NCI-H2107 (cell line): Measurements from ENCODE around the gene RALGAPB.

Source experiments
- DNase-seq: peaks from one replicate; lab custom pipeline; 2025; lab: John Stamatoyannopoulos, UW

RALGAPB gene

DNA sequence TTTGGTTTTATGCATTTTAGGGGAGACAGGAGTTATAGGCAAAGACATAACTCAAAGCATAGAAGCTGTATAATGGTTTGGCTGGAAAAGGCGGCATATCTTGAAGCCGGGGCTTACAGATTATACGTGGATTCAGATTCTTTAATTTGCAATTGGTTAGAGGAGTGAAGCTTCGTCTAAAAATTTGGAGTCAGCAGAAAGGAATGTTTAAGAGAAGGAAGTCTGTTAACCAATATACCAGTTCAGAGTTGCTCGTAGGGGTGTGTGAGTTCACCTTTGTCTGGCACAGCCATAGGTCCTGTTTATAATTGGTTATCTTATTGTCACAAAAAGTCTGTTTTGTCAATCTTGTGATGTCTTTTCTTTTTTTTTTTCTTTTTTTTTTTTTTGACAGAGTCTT, 137.9 kb downstream of the RALGAPB start:
- no peak for DNase-seq

DNA sequence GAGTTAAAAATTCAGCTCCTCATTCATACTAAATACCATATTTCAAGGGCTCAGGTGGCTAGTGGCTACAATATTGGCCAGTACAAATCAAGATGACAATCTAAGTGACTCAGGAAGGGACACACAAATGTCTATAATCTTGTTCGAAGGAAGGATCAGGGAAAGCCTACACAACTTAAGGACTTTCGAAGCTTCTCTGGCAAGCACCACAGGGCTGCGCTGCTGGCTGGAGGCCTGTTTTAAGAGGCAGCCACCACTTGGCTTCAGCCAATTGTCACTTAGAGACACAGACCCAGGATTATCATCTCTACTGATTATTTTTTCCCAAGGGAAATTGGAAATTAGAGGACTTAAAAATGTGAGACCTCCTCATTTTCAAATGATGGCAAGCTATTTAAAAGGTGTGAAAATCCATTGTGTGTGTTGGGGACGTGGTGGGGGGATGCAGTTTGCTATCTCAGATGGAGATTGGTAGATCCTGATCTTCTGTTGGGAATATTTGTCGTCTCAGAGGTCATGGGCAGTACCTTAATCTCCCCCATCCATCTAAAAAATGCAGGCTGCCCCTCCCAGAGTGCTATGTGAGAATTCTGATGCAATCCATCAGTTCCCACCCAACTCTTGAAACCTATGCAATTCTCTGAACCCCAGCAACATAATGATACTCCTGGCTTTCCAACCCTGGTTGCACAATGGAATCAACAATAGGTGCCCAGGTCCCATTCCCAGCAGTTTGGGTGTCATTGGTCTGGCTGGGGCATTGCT, 140.3 kb downstream of the RALGAPB start:
- DNase-seq = no peak

DNA sequence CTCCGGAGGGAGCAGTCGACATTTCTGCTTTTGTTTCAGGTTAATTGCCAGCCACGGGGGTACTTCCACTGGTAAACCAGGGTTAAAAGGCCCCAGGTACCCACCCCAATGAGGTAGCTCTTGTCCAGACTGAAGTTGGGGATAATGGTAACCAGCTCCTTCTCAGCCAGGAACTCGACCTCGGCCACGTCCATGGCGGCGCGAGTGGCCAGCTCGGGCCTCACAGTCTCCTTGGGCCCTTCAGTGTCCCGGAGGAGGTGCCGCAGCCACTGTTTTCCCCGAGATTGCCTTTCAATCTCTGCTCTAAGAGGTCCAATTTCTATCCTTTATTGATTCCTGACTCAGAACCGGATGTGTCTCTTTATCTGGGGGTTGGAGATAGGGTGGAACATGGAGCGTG, 142.6 kb downstream of the RALGAPB start:
- DNase-seq = no peak

- DNase-seq = no peak
Measured at GRCh38 chr20:38616457-38616856, 143.8 kb downstream of the RALGAPB start.

DNA sequence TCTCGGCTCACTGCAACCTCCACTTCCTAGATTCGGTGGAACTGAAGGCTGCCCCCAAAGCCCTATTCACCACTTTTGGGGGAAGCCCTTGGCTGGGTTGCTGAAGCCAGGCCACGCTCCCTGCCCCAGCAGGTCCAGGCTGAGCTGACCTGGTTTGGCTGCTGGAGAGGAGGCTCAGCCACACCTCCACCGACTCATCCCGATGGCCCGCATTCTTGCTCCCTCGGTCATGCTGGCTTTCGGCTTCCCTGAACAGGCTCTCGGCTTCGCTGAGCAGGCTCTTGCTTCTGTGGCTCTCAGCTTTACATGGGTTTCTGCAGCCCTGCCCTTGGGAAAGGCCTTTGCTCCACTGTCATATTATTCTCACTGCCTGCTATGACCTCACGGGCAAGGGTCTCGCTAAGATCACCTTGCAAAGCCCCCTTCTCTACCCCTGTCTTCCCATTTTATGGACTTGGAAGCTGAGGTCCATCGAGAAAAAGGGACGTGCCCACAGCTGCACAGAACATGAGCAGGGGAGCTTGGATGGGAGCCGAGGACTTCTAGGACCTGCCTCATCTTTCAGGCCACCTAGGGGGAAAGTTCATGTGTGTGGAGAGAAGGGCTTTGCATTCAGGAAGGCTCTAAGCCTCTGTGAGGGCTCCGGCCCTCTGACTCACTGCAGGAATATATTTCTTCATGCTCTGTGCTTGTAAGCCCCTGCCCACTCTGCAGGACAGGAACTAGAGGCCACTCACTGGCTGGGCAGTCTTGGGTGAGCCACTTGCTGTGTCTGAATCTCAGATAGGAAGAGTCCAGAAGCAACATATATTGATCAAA, 144.6 kb downstream of the RALGAPB start:
- no peak for DNase-seq

DNA sequence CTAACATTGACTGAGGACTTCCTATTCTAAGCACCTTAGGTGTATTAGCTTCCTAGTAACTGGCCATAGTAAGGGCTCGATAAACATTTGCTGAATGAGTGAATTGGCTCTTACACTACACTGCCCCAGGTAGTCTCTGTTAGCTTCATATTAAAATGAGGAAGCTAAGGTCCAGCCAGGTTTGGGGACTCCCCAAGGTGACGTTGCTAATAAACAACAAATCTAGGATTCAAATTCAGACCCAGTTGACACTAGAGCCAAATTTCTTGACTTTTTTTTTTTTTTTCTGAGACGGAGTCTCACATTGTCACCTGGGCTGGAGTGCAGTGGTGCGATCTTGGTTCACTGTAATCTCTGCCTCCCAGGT, 145.2 kb downstream of the RALGAPB start:
- no peak for DNase-seq

DNA sequence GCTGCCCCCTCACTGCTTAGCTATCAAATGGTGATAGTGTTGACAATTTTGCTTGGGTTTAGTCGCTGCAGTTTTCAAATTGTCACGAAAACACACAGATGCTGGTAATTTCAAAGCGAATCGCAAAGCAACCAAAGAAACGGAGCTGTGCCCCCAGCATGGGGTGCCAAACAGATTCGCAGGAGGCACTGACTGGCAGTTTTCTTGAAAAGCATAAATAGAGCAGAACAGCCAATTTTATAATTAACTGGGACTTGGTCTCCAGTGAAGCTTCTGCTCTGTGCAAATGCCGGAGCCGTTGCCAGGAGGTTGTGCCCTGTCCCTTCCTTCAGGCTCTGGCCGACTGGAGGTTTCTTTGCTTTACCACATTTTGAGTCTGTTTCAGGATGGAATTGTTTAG, 147.8 kb downstream of the RALGAPB start:
- no peak for DNase-seq

- no peak for DNase-seq
Measured at GRCh38 chr20:38623061-38623460, 150.4 kb downstream of the RALGAPB start.

GRCh38 chr20:38624084-38624483, 151.4 kb downstream of the RALGAPB start:
- DNase-seq = no peak

DNA sequence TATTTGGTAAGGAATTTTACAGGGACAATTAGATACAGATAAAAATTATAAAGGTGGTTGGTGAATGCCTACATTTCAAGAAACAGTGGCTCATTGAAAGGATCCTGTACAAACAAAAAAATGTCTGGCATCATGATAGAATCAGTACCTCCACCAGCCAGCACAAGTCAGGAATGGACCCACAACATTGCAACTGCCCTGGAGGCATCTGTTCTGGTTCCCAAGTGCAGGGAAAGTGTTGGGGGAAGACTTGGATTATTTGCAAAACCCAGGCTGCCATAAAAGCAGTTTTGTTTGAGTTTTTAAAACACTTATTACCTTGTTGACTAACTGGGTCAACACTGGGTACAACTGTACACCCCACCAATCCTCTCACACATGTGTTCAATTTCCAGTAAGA, 153.3 kb downstream of the RALGAPB start:
- no peak for DNase-seq

GRCh38 chr20:38626921-38627659, 154.4 kb downstream of the RALGAPB start:
- DNase-seq = no peak
